Gastroesophageal sphincter (tissue), 4 donors: ENCODE results near the gene F5. TPM values are rescaled to one million over a fixed set of nuclear protein-coding genes. Genes with fewer than 3 reads are reported as not detected.

Experiments
- ATAC-seq: fragments of 150-250 bp; one replicate; pipeline ENCODE4 v1.9.1; 2016; ENCODE audit warnings: mild to moderate bottlenecking, moderate library complexity
- H3K27ac ChIP-seq, 4 donors: fragments of 200-600 bp; sonication (generic) in 3 of 4; 1 replicate in 3 of 4; 2 replicates in 1 of 4; pipeline ENCODE4 v1.5.1; 2016 to 2019
- H3K27me3 ChIP-seq: fragments of 200-600 bp; sonication (generic); one replicate; pipeline ENCODE4 v1.5.1; 2019
- H3K36me3 ChIP-seq, 2 donors: fragments of 200-600 bp; sonication (generic); one replicate each; pipeline ENCODE4 v1.5.1; 2019; ENCODE audit warnings: control low read depth in 1 of 2
- H3K4me1 ChIP-seq, 3 donors: fragments of 200-600 bp; sonication (generic); 1 replicate in 2 of 3; 2 replicates in 1 of 3; pipeline ENCODE4 v1.5.1; 2016 to 2019; ENCODE audit warnings: control low read depth in 2 of 3
- H3K4me3 ChIP-seq, 2 donors: fragments of 200-600 bp; sonication (generic); one replicate each; pipeline ENCODE4 v1.5.1; 2019; ENCODE audit warnings: mild to moderate bottlenecking in 1 of 2, moderate library complexity in 1 of 2
- H3K9me3 ChIP-seq, 3 donors: fragments of 200-600 bp; sonication (generic); one replicate each; pipeline ENCODE4 v1.5.1; 2017 to 2019; ENCODE audit warnings: control low read depth in 2 of 3
- CTCF ChIP-seq, 4 experiments: fragments of 200-600 bp in 2 of 4; fragments of 450-650 bp in 2 of 4; sonication (generic) in 1 of 4; IDR thresholded peaks; one replicate each; pipeline ENCODE4 v1.5.1; 2017 to 2019; ENCODE audit warnings: antibody characterized with exemption in 4 of 4, mild to moderate bottlenecking in 2 of 4, moderate library complexity in 2 of 4
- EP300 ChIP-seq: sonication (generic); formaldehyde crosslinking; IDR thresholded peaks from one replicate; pipeline ENCODE4 v1.6.1; 2017; ENCODE audit warnings: antibody characterized with exemption, mild to moderate bottlenecking
- POLR2A ChIP-seq, 2 donors: fragments of 450-650 bp; IDR thresholded peaks; one replicate each; pipeline ENCODE4 v1.6.1; 2017; ENCODE audit warnings: antibody characterized with exemption in 2 of 2, mild to moderate bottlenecking in 2 of 2, moderate library complexity in 1 of 2
- POLR2AphosphoS5 ChIP-seq: sonication (generic); formaldehyde crosslinking; IDR thresholded peaks from one replicate; pipeline ENCODE4 v1.6.1; 2017; ENCODE audit warnings: antibody characterized with exemption
- WGBS, 2 donors: methylation state at CpG; one replicate each; pipeline ENCODE4 v1.1.5; 2018; ENCODE audit warnings: low coverage in 1 of 2; 5-methylcytosine and 5-hydroxymethylcytosine counted together
- total RNA-seq, 4 donors: library from RNA; depleted of rRNA; stranded (reverse); fragments of >200 nt; gene quantifications; one replicate each; pipeline ENCODE4 v1.1.0, GENCODE V29; 2016

Gene F5
- total RNA-seq, 4 donors from 2014 or later, result 0.12 to 3.5 (median 0.42) TPM; not detected in 1

GRCh38 chr1:169491845-169492281 is 94.4 kb downstream of the F5 start:
- Histone ChIP-seq H3K27ac (no peak overlapping the region), H3K36me3 (no peaks in the 10 kb centered on the region), H3K4me1 (peaks cover 4 to 13% (median 9%) of the 10 kb centered on the region in 3 donors), H3K27me3 (no peaks in the 10 kb centered on the region), H3K4me3 (no peak overlapping the region), H3K9me3 (no peaks in the 10 kb centered on the region)
- WGBS, 2 donors, result 69 to 71% methylated on average over 2 to 3 of the region's 3 CpGs
- TF ChIP-seq EP300 (no peak), CTCF (IDR thresholded peaks at IDR 0.05) (no peak), POLR2AphosphoS5 (no peak), POLR2A (IDR thresholded peaks at IDR 0.05) (no peak)
- ATAC-seq, result no peak

- Histone ChIP-seq H3K4me3 (no peak overlapping the region), H3K27me3 (no peaks in the 10 kb centered on the region), H3K27ac (peak overlapping the region in 1 of 4 donors; percentile 100), H3K36me3 (no peaks in the 10 kb centered on the region), H3K4me1 (peaks cover 7 to 37% (median 13%) of the 10 kb centered on the region in 3 donors), H3K9me3 (no peaks in the 10 kb centered on the region)
- 72 to 82% methylated on average over 3 to 4 of the region's 4 CpGs for WGBS, 2 donors
- ATAC-seq, result no peak
- no peak for TF ChIP-seq POLR2A (IDR thresholded peaks at IDR 0.05)
- TF ChIP-seq POLR2AphosphoS5, result no peak
- no peak for TF ChIP-seq EP300
- no peak for TF ChIP-seq CTCF (IDR thresholded peaks at IDR 0.05)
These were observed 98.1 kb downstream of the F5 start for GRCh38 chr1:169488157-169488556.

GRCh38 chr1:169487561-169487960 is 98.7 kb downstream of the F5 start:
- no peak overlapping the region for H3K4me3 ChIP-seq
- WGBS, 2 donors, result 60 to 71% methylated on average over 3 to 16 of the region's 16 CpGs
- no peaks in the 10 kb centered on the region for H3K27me3 ChIP-seq
- H3K36me3 ChIP-seq, result no peaks in the 10 kb centered on the region
- no peak for ATAC-seq
- H3K9me3 ChIP-seq, result no peaks in the 10 kb centered on the region
- no peak for TF ChIP-seq POLR2A (IDR thresholded peaks at IDR 0.05)
- no peak for TF ChIP-seq POLR2AphosphoS5
- no peak for TF ChIP-seq EP300
- TF ChIP-seq CTCF (IDR thresholded peaks at IDR 0.05), result no peak
- H3K27ac ChIP-seq, result peak overlapping the region; percentile 94 to 100 (median 98)
- peaks cover 7 to 43% (median 13%) of the 10 kb centered on the region in 3 donors for H3K4me1 ChIP-seq

GRCh38 chr1:169487133-169487532 is 99.1 kb downstream of the F5 start:
- ATAC-seq, result no peak
- H3K36me3 ChIP-seq, result no peaks in the 10 kb centered on the region
- H3K27ac ChIP-seq, result peak overlapping the region; percentile 94 to 100 (median 98)
- no peaks in the 10 kb centered on the region for H3K27me3 ChIP-seq
- no peak for TF ChIP-seq POLR2AphosphoS5
- H3K4me3 ChIP-seq, result peak overlapping the region; percentile 39 to 86
- 63 to 79% methylated on average over 5 of the region's 5 CpGs for WGBS, 2 donors
- H3K4me1 ChIP-seq, result peaks cover 7 to 47% (median 13%) of the 10 kb centered on the region in 3 donors
- H3K9me3 ChIP-seq, result no peaks in the 10 kb centered on the region

GRCh38 chr1:169486281-169487051 is 99.8 kb downstream of the F5 start:
- H3K27ac ChIP-seq, result peak overlapping the region; percentile 94 to 100 (median 98)
- H3K36me3 ChIP-seq, result no peaks in the 10 kb centered on the region
- ATAC-seq, result peak; percentile 1
- 0 to 12% methylated on average over 5 to 13 of the region's 14 CpGs for WGBS, 2 donors
- no peaks in the 10 kb centered on the region for H3K27me3 ChIP-seq
- no peak for TF ChIP-seq POLR2A (IDR thresholded peaks at IDR 0.05)
- TF ChIP-seq EP300, result no peak
- TF ChIP-seq POLR2AphosphoS5, result peak; percentile 7
- no peak for TF ChIP-seq CTCF (IDR thresholded peaks at IDR 0.05)
- H3K9me3 ChIP-seq, result no peaks in the 10 kb centered on the region
- H3K4me3 ChIP-seq, result peak overlapping the region; percentile 39 to 86
- peaks cover 7 to 51% (median 13%) of the 10 kb centered on the region in 3 donors for H3K4me1 ChIP-seq
